Forelimb muscle (tissue), 1 donor: ENCODE data around the gene DZANK1. TPM values are rescaled to one million over a fixed set of nuclear protein-coding genes. Genes with fewer than 3 reads are reported as not detected.
"Not testable (repeated sequence)": the region's sequence is repeated elsewhere in the genome, so short reads cannot be mapped to it uniquely, and the experiment has no call there.

Source experiments
- DNase-seq: peaks from one replicate; pipeline ENCODE4 v3.0.0-alpha.2; 2013; ENCODE audit warnings: low read depth
- polyA plus RNA-seq: library from polyadenylated mRNA; unstranded; fragments of 120-200 nt; gene quantifications from one replicate; pipeline ENCODE4 v1.2.1, GENCODE V29; 2013; ENCODE audit not compliant: insufficient read length

The DZANK1 gene
- polyA plus RNA-seq, 1 donor: 1.8 TPM

DNA sequence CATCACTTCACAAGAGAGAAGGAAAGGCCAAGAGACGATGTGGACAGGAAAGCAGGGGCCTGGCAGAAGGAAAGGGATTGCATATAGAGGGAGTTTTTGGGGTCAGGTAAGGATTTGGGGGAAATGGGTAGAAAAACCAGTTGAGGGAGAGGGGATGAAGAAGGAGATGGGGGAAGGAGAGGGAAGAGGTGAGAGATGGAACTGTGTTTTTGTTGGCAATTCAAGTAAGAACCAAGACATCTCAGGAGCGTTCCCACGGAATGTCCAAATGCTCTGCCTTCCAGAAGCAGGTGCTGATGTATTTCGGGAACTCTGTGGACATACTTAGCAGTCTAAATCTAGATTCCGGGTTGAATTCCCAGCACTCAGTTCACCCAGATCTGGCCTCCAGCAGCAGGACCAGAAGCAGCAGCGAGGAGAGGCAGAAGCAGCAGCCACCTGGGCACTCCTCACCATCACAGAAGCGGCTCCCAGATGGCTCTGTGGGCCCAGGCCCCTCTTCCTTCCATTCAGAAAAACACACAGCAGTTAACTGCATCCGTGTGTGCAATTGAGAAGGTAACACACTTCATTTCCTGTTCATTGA lies 88.8 kb downstream of the DZANK1 start:
- DNase-seq: no peak

DNA sequence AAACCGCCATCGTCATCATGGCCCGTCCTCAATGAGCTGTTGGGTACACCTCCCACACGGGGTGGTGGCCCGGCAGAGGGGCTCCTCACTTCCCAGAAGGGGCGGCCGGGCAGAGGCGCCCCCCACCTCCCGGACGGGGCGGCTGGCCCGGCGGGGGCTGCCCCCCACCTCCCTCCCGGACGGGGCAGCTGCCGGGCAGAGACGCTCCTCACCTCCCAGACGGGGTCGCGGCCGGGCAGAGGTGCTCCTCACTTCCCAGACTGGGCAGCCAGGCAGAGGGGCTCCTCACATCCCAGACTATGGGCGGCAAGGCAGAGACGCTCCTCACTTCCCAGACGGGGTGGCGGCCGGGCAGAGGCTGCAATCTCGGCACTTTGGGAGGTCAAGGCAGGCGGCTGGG lies 91.3 kb downstream of the DZANK1 start:
- not testable (repeated sequence) for DNase-seq

DNA sequence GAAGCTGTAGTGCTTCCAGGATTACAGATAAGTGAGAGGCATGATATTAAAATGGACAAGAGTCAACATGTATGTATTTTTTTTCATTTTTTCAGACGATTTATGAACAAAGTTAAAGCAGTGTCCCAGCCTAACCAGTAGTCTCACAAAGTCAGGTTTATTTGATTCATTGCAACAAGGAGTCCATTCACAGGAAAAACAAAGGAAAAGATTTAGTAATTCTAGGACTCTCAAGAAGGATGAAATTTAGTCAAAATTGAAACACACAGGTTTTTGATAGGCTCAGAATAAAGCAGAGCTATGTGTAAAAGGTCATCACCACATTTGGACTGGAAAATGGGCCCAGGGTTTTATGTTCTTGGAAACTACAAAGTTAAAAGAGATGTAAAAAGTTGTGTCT lies 94.5 kb downstream of the DZANK1 start:
- DNase-seq: no peak

DNA sequence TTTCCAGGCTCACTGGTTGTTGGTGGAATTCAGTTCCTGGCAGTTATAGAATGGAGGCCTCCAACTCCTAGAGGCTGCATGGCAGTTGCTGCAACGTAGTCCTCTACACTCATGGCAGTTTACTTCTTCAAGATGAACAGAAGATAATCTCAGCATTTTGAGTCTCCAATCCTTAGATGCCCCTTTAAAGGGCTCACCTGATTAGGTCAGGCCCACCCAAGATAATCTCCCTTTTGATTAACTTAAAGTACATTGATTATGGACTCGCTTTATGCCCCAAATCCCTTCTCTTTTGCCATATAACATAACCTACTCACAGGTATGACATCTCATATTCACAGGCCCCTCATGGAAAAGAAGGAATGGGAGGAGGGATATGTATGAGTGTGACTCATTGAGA lies 102.1 kb downstream of the DZANK1 start:
- DNase-seq: no peak

DNA sequence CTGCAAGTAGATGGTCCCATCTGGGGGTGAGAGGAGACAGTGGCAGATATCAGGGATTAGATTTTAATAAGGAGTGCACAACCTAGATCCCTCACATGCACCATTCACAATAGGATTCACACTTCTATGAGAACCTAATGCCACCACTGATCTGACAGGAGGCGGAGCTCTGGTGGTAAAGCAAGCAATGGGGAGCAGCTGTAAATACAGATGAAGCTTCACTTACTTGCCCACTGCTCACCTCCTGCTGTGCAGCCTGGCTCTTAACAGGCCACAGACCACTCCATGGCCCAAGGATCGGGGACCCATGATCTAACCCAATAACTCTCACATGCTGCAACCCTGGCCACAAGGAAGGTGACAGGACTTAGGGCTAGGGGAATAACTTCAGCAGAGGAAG lies 103.1 kb downstream of the DZANK1 start:
- DNase-seq: no peak

DNA sequence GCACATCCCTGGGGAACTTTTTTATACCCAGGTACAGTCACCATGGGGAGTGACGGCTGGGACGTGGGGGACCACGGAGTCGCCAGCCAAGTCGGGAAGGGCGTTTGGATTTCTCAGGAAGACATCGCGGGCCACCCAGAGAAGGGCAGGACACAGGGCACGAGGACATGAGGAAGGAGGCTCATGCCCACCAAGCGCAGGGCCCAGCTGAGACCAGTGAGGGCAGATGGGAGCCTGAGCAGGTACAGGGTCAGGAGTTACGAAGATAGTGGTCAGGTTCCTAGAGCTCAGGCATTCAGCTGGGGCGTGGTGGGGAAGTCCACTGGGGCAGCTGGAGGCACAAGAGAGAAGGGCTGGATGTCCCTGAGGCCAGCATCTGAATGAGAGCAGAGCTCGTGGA lies 103.9 kb downstream of the DZANK1 start:
- DNase-seq: no peak

DNA sequence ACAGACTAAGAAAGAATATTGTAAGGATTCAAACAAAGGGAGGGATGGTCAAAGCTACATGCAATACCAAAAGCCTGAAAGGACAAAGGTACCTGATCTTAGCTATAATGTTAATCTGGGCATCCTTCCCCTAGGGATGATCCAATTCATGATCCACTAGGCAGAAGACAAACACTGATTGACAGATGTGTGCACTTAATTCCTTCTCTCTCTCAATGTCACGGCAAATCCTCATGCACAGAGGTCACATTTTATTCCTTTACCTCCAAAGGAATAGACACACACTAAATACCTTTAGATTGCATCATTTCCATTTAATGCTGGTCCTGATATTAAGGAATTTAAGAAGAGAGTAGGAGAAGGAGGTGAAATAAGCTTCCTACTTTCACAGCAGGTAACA lies 105.2 kb downstream of the DZANK1 start:
- no peak for DNase-seq

DNA sequence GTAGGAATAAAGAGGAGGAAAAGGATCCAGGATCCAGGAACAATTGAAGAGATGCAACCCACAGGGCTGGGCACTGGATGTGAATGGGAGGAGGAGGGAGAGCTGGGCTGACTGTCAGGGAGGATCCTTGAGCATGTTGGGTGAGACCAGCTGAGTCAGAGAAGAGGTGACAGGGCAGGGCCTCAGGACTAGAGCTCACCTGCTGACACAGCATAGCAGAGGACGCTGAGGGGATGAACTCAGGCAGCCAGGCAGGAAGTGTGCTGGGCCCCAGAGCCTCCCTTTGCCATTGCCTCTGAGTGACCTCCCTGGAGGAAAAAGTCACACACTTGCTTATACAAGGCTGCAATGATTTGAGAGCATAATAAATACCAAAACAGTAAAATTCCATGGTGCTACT lies 106.2 kb downstream of the DZANK1 start:
- no peak for DNase-seq

DNA sequence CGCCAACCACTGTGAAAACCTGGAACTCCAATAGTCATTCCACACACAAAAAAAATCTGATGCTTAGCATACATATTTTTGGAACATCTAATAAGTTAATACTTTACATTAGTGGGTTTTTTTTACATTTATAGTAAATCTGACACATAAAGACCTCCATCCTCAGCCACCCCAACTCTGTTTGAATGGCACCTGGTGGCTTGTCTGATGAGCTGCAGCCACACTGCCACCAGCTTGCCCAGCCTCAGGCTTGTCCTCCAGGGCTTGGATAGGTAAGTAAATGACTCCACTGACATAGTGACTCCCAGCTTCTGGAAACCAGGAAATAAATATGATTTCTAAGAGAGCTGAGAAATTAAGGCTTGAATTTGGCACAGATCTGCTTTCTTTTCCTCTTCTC lies 107.0 kb downstream of the DZANK1 start:
- DNase-seq: no peak

DNA sequence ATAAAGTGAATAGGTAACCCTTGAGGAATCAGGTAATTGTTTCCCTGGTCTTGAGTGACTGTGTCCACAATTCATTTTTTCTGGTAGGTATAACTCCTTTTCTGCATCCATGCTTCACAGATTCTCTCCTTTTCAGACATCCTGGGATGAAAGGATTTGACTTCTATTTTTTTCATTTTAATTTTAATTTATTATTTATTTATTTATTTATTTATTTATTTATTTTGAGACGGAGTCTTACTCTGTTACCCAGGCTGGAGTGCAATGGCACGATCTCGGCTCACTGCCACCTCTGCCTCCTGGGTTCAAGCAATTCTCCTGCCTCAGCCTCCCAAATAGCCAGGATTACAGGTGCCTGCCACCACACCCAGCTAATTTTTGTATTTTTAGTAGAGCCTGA lies 117.1 kb downstream of the DZANK1 start:
- not testable (repeated sequence) for DNase-seq

Other genes with a start within 250 kb of the DZANK1 start
- 15.9 TPM for gene ZNF133, start 178.5 kb downstream of the DZANK1 start, polyA plus RNA-seq
- gene POLR3F, start 360 bp upstream of the DZANK1 start, polyA plus RNA-seq: 13.7 TPM
- 10.5 TPM for gene RBBP9, start 30.2 kb upstream of the DZANK1 start, polyA plus RNA-seq
- gene SEC23B, start 40.9 kb upstream of the DZANK1 start, polyA plus RNA-seq: 16.5 TPM
- gene SMIM26, start 100.4 kb upstream of the DZANK1 start, polyA plus RNA-seq: 83.1 TPM
- gene DTD1, start 121.0 kb upstream of the DZANK1 start, polyA plus RNA-seq: 16.3 TPM